GF-D8 (cell line): ENCODE measurements around the gene GALNS.

Experiments used
- DNase-seq: peaks from one replicate; lab custom pipeline; 2025; lab: John Stamatoyannopoulos, UW

The GALNS gene

DNA sequence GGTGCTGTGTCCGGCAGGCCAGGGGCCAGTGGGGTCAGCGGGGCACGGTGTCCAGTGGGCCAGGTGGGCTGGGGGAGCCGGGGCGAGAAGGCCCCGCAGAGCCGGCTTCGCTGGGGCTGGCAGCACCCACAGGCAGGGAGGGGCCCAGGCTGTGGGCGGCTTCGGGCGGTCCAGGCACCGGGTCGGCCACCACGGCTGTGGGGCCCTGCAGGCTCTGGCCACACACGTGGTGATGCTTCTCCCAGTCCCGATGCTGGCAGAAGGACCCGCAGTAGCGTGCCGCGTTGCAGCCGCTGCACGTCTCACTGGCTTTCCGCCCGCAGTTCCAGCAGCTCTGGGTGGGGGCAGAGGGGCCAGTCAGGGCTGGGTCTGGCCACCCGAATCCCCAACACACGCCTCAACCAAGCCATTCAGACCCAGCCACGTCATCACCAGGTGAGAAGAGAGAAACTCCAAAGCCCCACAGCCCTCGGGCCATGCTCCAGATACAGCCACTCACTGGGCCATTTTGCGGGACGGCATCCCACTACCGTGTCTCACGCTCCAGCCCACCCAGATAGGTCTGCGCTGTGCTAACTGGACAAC is 20.3 kb upstream of the GALNS start:
- no peak for DNase-seq

DNA sequence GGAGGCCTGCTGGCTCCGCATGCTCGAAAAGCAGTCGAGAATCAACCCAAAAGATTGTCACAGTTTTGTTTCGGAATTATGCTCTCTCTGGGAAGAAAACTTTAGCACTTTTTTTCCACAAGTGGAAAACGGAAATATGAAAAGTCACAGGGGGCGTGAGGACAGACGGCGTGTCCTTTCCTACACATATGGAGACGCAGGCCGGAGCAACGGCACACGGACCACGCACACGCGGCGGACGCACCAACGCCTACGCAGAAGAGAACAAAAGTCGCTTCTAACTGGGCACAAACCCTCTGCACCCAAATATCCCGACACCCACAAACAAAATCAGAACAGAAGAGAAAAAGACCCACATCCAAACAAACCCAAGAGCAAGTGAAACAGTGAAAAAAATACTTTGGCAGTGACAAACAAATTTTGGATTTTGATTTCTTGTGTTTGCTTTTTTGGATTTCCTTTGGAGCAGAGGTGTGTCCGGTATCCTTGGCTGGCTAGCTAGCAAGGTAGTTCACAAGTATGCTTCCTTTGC is 19.0 kb upstream of the GALNS start:
- DNase-seq: no peak

DNA sequence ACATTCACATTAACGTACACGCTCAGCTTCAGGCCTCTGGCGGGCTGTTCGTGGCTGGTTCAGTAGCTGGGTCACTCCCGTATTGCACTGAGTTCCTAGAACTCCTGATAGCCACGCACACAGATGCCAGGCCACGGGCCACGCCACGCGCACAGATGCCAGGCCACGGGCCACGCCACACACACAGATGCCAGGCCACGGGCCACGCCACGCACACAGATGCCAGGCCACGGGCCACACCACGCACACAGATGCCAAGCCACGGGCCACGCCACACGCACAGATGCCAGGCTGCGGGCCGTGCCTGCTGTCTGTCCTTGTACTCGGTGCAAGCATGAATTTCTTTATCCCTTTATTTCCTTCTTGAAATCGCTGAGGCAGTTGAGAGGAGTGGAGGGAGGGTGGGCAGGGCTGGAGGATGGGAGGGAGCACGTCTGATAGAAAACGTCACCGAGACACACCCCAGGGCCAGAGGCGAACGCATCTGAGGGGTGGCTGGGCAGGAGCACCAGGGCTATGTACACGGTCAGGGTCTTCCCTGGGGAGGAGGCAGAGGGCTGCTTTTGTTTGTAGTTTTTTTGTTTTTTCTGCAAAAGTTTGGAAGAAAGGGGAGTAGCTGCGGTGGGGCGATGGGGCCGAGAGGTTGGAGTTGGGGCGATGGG is 18.3 kb upstream of the GALNS start:
- no peak for DNase-seq

DNA sequence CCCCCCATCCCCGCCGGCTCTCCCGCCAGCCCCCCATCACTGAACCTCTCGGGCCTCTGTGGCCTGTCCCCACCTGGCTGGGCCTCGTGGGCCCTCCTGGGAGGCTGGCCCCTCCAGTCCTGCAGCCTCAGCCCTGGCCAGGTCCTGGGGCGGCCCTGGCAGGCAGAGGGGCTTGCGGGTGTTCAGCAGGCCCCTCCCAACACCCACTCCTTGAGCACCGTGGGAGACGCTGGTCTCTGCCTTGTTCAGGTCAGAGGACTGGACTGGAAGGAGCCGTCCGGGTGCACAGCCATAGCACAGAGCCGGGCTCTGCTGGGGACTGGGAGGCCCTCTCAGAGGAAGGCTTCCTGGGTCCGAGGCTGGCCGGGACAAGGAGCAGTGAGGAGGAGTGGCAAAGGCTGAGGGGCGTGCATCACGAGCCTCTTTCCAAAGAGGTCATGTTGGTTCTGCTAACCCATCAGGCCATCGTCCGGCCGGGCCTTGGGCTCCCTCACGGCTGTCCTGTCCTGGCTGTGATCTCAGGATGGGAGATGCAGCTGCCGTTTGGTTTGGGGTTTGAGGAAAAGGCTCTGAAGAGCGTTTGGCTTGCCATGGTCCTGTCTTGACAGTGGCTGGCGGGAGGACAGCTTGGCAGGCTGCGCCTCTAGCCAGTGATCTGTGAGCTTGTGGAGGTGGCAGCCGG is 16.0 kb upstream of the GALNS start:
- DNase-seq: no peak

DNA sequence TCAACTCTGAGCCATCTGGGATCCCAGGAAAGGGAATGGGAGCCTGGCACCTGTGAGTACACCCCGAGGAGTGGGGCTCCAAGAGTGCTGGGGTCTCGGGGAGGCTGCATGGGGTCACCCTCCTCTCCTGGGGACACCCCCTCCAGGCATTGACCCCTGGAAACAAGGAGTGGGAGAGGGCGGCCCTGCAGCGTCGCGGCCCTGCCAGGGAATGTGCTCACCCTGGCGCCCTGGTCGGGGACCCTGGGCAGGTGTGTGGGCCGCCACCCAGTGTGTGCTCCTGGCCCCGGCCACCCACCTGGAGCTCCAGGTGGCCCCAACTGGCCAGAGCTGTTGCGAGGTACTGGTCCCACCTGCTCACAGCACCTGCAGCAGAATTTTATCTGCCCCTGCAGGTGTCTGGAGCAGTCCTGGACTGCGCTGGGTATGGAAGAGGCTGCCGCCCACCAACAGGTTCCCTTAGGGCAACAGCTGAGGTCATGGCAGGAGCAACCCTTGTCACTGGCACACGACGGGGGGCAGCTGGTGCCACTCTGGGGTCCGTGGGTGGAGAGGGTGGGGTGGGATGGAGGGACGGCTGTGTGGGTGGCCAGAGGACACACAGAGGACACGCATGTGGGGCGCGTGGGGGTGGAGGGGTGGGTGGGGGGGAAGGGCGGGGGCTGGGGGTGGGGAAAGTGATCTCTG is 15.1 kb upstream of the GALNS start:
- no peak for DNase-seq

DNA sequence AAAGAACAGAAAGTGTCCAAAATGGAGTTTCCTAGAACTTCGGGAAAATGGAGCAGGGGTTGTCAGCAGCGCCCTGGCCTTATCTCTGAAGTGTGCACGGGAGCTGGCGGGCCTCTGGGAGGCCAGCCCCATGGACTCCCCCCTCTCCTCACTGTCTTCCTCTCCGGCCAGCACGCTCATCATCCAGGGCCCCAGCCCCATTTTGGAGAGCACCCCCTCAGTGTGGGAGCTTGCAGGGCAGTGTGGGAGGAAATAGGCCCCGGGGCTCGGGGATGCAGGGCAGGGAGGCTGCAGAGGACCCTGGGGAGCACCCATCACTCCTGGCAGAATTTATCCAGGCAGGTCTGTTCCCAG is 14.6 kb upstream of the GALNS start:
- DNase-seq: no peak

DNA sequence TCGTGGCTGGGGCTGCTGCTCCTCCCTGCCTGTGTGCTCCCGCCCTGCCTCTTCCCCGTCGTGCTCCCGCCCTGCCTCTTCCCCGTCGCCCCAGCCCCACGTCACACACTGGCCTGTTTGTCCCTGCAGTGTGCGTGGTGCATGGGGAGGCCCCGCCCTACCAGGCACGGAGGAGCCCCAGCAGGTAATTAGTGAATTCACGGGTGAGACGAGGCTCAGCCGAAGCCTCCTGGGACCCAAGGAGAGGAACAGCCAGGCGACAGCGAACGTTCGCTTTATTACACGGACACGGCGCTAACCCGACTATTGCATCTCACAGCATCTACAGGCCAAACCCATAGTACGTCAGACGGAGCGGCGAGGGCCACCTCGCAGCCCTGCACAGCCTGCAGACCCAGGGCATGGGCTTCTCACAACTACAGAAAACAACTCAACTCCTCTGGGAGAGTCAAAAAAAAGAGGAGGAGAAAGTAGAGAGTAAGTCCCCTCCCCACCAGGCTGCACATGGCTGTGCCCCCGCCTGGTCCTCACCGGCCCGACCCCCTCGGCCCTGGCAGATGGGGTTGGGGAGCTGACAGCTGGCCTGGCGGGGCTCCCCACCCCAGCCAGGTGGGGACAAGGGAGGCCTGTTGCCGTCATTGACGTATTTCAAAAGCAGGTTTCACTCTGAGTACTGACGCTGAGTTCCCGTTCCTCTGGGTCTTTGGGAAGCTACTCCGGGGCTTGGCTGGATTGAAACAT is 14.0 kb upstream of the GALNS start:
- no peak for DNase-seq

DNA sequence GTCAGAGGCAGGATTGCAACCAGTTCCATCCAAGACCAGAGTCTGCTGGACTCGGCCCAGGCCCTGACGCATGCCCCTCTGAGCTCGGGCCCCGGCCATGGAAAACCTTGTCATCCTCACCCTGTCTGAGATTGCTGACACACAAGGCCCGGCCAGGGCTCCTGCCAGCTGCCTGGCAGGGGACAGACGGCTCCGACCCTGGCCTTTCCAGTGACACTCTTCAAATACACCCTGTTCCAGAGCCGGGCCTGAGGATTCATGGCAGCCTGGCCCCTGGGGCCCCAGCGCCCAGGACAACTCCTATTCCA is 12.9 kb upstream of the GALNS start:
- DNase-seq: no peak

DNA sequence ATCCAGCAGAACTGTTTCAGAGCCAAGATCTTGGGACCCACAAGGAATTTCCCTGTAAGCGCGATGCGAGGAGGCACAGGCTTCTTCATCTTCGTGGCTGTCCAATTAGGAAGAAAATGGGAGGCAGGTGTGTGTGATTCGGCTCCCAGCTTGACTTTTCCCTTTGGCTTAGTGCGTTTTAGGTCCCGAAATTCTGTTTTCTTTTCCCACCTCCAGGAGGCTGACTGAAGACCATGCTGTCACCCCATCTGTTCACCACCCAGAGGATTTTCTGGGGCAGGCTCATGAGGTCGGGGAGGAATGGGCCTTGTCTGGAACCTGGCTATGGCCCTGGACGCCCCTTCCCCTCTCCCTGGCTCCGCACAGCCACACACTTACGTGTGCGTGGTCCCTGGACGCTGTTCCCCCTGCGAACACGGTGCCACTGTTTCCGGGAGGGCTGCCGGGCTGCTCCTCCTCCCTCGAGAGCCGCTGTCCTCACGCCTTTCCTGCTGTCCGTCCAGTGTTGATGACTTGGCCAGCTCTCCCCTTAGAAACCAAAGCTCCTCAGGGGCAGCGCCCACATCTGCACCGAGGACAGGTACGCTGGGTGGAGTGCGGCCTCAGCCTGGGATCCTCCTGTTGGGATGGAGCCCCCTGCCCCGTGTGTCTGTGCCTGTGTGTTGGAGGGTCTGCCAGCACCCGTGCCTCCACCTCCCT is 12.4 kb upstream of the GALNS start:
- DNase-seq: no peak

DNA sequence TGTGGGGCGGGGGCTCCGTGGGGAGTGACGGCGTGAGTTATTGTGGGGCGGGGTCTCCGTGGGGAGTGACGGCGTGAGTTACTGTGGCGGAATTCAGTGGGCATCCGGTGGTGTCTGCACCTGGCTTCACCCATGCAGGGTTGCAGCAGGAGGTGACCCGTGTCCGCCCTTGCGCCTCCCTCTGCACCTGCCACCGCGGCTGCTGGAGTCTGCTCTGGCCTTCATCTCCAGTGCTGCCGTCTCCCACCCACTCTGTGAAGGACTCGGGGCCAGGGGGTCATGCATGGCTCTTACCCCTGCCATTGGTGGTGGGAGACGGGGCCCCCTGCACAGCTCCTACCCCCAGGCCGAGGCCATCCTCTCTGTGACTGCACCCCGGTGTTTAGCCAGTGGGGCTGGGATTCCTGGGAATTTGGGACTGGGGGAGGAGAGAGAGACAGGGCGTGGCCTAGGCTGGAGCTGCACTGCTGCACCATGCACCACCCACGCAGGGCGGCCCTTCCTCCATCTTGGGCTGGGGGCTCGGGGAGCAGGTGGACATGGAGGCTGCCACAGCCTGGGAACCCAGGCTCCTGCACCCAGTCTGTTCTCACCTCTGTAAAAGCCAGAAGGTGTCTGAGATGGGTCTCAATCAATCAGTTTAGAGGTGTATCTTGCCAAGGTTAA is 11.0 kb upstream of the GALNS start:
- DNase-seq: no peak

DNA sequence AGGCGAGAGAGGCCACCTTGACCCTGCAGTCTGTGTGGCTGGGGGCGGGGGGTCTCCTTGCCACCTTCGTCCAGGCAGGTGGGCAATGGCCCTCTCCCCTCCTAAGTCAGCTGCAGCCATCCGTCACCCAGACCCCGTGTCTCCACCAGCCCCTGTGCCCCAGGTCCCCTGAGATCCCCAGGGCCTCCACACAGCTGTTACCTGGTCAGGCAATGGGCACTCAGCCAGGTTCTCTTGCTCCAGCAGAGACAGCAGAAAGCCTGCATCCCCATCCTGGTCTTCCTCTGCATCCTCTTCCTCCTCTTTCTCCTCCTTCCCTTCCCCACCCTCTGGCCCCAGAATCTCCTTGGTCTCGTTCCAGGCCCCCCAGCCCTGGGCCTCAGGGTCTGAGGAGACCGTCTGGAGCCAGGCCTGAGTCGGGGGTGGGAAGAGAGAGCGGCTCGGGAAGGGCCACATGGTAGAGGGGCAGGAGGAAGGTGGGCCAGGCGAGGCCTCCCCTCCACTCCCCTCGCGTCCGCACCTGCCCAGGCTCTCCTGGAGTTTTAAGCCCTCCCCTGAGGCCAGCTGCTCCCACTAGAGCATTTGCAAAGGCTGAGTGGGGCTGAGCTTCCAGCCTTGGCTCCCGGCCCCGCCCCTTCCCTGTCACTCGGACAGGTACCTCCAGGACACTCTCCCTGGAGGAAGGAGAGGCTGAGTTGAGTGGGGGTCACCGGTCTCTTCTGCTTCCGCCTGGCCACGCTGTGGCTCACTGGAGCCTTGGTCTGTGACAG is 9.6 kb upstream of the GALNS start, which contains the start of gene PABPN1L:
PABPN1L (minus strand) TSS at position 510 of the 770 bp plus-strand sequence; CDS start at position 456, 54 bp downstream.
- no peak for DNase-seq

DNA sequence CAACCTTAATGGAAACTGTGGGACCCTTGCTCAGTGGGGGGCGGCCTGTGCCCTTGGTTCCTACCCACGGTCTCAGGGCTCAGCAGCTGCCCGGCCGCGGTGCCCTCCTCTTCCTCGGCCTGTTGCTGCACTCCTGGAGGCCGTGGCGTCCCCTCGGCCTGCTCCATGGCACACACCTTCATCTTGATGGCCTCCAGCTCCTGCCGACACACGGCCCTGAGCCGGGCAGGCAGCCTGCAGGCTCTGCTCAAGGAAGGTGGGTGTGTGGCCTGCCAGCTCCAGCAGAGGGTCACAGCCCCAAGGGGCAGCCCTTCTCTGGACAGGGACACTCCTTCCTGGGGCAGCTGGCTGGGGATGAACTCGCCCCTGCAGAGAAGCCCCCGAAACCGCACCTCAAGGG is 9.0 kb upstream of the GALNS start:
- DNase-seq: no peak

DNA sequence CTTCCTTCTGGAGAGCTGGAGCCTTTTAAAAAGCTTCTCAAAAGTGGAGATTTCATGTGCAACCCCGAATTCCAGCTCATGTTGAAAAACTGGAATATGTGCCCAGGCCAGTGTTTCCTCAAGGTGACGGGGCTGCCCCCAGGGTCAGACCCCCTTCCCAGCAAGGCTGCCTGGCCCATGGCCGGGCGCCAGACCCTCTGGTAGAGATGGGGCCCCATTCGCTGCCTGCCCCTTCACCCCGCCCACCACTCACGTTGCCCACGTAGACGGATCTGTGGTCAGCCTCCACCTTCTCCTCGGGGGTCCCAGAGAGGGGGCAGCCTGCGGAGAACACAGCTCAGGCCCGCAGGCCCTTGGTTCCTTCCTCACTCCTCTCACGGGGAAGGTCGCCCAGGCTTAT is 8.6 kb upstream of the GALNS start:
- DNase-seq: no peak

DNA sequence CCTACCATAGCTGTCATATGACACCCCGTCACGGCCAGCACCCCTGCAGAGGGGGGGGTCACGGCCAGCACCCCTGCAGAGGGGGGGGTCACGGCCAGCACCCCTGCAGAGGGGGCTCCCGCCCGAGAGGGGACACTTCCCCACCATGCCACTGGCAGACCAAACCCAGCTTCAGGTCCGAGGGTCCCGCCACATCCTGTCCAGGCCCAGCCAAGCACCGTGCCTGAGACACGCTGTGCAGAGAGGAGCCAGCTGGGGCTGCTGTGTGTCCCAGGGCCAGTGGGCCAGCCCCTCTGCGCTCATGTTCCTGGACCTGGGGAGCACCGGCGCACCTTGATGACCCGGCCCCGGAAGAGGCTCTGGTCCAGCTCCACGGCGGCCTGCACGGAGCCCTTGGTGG is 7.8 kb upstream of the GALNS start:
- DNase-seq: no peak

DNA sequence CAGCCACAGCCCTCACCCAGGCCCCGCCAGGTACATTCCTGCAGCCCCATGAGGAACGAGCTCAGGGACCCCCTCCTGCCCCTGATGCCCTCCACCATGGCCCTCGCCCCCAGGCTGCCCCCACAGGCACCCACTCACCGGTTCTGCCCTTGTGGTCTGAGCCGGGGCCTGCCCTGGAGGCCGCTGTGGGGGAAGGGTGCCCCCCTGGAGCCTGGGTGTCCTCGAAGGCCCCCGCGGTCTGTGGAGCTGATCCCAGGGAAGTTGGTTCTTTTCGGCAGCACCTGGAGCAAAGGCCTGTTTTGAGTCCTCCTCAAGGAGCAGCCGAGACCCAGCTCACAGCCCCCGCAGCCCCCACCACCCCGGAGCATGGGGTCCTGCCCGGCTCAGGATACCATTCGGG is 7.4 kb upstream of the GALNS start:
- DNase-seq: no peak

DNA sequence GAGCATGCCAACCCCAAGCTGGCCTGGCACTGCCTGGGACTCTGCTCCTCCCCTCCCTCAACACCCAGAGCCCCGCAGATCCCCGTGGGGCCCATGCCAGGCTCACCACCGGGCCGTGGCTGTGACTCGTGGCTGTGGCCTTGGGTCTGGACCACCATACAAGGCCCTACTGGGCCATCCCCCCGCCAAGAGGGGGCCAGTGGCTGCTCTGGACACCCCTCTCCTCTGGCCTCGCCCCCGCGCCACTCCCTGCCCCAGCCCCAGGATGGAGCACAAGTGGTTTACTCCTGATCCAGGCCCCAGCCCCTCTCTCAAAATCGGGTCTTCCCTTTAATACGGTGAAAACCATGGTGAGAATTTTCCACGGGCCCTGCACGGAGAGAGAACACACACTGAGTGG is 6.7 kb upstream of the GALNS start:
- DNase-seq: no peak

DNA sequence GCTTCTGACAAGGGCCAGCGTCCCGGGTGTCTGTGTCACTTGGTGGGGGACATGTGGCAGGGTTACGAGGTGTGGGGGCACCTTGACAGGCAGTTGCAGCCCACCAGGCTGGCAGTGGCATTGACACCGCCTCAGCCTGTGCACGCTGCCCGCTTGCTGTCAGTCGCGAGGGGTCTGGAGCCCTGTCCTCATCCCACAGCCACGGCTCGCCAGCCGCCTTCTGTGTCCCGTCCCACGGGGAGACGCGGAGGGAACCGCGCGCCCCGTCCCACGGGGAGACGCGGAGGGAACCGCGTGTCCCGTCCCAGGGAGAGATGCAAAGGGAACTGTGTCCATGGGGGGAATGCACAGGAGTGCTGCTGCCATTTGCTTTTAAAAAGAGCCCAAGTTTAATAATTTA is 6.2 kb upstream of the GALNS start:
- DNase-seq: no peak

DNA sequence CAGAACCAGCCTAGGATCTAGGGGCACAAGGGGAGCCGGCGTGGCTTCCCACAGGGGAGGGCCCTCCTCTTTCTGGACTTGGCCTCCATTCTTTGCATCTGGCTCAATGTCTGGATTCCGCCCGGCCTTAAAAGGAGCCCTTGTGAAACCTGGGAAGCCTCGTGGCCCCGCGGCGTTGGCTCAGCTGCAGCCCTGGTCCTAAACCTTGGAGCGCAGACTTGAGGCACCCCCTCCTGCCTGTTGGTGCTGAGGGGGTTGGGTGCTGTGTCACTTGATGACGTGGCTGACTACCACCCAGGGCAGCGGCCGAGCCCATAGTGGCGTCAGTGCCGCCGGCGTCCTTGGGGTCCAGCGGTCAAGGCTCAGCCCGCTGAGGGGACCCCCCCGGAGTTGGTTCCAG is 4.6 kb upstream of the GALNS start:
- DNase-seq: no peak

DNA sequence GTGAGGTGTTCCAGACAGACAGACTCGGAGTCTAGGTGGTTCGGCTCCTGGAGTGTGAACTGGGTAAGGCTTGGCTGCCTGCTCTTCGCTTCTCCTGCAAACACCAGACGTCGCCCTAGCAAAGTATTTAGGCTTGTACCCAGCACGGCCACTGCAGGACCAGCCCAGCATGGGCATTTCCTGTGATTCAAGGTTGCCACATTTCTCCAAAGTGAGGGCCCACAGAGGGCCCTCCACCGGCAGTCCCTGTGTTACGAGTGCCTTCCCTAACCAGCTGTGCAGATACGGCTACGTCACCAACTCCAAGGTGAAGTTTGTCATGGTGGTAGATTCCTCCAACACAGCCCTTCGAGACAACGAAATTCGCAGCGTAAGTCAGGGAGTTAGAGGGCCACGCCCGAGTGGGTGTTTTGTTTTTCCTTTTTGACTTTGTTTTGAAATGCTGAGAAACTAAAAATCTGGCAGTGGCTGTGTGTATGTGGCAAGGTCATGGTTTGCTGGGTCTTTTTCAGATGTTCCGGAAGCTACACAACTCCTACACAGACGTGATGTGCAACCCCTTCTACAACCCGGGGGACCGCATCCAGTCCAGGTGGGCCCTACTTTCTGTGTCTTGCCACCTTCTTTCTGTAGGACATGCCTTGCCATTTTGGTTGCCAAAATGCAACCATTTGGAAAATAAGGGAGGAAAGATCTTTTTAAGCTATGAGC is 2.8 kb upstream of the GALNS start:
- DNase-seq: no peak
